AG10803 (cell line): ENCODE data around the gene PIP4K2B.
A peak's percentile ranks its signal among the peaks of the same experiment; 100 is the strongest.
"Not testable (repeated sequence)": the region's sequence is repeated elsewhere in the genome, so short reads cannot be mapped to it uniquely, and the experiment has no call there.

ENCODE experiments used
- DNase-seq: peaks from one replicate; pipeline ENCODE4 v3.0.0; 2010; ENCODE audit warnings: low read depth
- H3K4me3 ChIP-seq: 2 replicates; pipeline ENCODE4 v1.5.1; 2011; ENCODE audit warnings: mild to moderate bottlenecking, low read length, control low read depth
- TF ChIP-seq, protein P1 (sequence below): conservative IDR thresholded peaks from 2 replicates; pipeline ENCODE4 v1.5.1; 2011; ENCODE audit warnings: mild to moderate bottlenecking, low read length, control low read depth, inconsistent platforms

PIP4K2B gene

DNA sequence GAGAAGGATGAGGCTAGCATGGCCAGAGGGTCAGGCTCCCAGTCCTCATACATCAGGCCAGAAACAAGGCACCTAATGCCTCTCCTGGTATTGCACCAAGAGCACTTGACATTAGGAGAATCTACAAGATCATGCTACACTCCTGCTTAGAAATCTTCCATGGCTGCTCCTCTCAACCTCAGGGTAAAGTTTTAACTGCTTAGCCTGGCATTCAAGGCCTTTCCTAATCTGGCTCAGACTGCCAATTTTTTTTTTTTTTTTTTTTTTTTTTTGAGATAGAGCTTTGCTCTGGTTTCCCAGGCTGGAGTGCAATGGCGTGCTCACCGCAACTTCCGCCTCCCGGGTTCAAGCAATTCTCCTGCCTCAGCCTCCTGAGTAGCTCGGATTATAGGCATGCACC, 8.2 kb downstream of the PIP4K2B start:
- TF ChIP-seq, protein P1, sequence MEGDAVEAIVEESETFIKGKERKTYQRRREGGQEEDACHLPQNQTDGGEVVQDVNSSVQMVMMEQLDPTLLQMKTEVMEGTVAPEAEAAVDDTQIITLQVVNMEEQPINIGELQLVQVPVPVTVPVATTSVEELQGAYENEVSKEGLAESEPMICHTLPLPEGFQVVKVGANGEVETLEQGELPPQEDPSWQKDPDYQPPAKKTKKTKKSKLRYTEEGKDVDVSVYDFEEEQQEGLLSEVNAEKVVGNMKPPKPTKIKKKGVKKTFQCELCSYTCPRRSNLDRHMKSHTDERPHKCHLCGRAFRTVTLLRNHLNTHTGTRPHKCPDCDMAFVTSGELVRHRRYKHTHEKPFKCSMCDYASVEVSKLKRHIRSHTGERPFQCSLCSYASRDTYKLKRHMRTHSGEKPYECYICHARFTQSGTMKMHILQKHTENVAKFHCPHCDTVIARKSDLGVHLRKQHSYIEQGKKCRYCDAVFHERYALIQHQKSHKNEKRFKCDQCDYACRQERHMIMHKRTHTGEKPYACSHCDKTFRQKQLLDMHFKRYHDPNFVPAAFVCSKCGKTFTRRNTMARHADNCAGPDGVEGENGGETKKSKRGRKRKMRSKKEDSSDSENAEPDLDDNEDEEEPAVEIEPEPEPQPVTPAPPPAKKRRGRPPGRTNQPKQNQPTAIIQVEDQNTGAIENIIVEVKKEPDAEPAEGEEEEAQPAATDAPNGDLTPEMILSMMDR: no peak
- DNase-seq: no peak

DNA sequence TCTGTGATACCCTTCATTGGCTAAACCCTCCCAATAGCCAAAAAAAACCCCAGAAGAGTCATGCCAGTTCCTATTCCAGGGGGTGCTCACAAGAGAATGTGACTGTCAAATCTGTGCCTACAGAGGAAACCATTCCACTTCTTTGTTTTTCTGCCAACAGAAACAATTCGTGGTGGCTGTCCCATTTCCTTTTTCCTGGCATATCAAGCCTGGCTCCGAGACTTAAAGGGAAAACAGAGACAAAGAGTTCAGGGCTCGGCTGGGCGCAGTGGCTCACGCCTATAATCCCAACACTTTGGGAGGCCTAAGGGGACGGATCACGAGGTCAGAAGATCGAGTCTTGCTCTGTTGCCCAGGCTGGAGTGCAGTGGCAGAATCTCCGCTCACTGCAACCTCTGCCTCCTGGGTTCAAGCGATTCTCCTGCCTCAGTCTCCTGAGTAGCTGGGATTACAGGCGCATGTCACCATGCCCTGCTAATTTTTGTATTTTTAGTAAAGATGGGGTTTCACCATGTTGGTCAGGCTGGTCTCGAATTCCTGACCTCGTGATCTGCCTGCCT, 9.1 kb downstream of the PIP4K2B start:
- not testable (repeated sequence) for H3K4me3 ChIP-seq

More for the DNA sequence above, 8.2 kb downstream of the PIP4K2B start:
- H3K4me3 ChIP-seq: no peak overlapping the region

DNA sequence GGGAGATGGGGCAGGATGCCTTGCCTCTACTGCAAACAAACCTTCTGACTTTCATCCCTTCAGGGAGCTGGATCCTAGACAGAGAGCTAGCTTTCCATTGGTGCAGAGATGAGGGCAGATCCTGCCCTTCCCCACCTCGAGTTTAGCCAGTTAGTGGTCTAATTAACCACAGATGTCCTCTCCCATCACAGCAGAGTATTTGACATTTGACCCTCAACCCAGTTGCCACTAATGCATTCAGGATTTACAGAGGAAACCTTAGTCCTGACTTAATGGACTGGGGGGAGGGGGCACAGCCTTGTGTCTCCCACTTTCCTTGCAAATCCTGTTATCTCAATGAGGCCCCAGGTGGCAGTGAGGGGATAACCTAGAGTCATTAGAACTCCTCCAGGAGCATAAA, 10.2 kb downstream of the PIP4K2B start:
- no peak overlapping the region for H3K4me3 ChIP-seq
- peak; percentile 22 for DNase-seq

More for the DNA sequence above, 9.1 kb downstream of the PIP4K2B start:
- not testable (repeated sequence) for DNase-seq

DNA sequence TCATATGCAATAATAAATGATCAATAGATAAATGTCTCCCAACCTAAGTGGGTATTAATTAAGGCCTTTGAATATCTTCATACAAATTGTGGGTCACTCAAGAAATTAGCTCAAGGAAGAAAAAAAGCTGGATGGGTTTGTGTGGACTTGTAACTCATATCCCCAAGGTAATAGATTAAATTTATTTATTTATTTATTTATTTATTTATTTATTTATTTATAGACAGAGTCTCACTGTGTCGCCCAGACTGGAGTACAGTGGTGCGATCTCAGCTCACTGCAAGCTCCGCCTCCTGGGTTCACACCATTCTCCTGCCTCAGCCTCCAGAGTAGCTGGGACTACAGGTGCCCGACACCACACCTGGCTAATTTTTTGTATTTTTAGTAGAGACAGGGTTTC, 11.4 kb downstream of the PIP4K2B start:
- not testable (repeated sequence) for DNase-seq, H3K4me3 ChIP-seq

More for the DNA sequence above, 10.2 kb downstream of the PIP4K2B start:
- TF ChIP-seq, protein P1: no peak

DNA sequence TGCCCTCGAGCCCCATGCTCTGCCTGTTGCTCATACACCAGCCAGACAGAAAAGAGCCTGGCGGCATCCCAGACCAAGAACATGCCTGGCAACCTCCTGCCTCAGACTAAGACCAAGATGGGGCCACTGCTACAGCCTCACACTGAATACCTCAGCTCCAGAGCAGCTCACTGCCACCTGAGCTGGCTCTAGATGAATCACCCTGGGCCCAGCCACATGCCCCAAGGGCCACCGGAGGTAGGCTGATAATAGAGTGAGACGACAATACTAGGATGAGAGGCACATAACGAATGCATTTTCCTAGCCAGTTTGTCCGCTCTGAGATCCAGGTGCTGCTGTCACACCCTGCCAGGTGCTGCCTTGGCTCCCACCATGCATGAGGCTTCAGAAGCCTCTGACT, 13.0 kb downstream of the PIP4K2B start:
- DNase-seq: no peak
- H3K4me3 ChIP-seq: no peak overlapping the region
- TF ChIP-seq, protein P1: no peak

DNA sequence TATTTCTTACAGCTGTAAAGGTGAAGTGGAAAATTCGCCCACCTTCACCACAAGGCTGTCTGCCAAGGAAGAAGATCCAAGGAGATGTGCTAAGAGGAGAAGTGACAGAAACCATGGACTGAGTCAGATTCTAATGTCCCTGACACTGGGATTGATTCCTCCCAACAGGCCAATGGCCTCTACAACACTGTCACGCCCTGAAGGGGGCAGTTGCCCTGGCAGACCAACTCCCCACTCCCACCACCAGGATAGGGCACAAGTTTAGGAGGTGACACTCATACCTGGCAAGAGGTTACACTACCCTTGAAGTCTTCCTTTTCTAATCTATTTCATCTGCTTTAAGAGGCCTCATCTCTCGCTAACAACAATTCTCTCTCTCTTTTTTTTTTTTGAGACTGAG, 16.1 kb downstream of the PIP4K2B start:
- no peak for DNase-seq
- no peak overlapping the region for H3K4me3 ChIP-seq
- TF ChIP-seq, protein P1: no peak

DNA sequence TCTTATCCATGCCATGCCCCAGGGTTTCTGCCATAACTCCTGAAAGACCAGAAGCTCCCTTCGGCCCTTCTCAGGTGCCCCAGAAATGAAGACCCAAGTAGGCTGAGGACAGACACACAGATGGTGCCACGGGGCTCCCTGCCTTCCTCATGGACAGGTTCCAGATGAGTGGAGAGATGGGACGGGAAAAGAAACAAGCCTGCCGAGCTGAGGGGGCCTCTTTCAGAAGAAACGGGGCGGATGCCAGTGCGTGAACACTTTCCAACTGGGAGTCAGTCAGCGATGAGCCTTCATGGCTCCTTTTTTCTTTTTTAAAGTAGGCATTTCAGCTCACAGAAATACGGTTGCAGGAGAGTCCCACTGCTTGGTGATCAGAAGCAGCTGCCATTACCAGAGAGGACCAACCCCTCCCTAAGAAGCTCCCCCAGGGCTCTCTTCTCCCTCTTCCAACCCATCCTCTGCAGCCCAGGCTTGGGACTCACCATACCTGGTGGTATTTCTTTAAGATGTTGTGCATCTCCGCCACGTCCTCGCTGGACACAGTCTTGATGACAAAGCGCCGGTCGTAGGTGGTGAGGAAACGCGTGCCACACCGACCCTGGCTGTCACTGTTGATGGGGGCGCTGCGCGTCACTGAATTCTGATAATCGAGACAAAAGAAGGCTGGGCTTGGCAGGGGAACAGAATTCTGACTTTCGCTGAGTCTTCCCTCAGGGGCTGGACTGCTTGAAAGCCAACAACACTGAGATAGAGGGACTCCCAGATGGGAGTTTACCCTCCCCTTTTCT, 19.2 kb downstream of the PIP4K2B start:
- TF ChIP-seq, protein P1: no peak
- no peak for DNase-seq
- no peak overlapping the region for H3K4me3 ChIP-seq

DNA sequence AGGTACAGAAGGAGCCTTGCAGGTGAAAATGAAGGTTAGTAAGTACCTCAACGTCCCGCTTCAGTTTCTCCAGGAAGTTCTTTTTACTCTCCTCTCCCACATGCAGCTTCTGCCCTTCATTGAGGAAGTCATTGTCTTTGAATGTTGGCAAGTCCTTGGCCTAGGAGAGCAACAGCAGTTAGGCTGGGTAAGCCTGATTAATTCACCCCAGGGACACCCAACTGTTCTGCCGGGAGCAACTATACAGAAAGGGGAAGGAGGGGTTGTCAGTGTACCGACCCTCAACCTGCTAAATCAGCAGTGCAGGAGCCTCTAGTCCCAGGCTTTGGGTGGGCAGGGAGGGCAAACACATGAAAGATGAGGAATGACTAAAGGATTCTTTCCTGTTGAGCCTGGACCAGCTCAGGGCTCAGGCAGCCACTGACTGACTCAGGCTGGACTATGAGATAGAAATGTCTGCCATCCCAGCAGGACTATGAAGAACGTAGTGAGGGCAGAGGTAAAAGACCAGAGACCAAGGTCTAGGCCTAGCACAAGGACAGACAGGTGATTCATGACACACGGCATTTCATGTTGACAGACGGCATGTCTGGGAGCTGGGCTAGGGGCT, 21.6 kb downstream of the PIP4K2B start:
- no peak for DNase-seq
- H3K4me3 ChIP-seq: no peak overlapping the region
- TF ChIP-seq, protein P1: no peak
